Measurements from ENCODE around the gene PARD3B.

GRCh38 chr2:204834716-204835384 is 289.6 kb downstream of the PARD3B start:
- TF ChIP-seq CTCF (IDR thresholded peaks at IDR 0.05) (no peak), POLR2A (IDR thresholded peaks at IDR 0.05) (no peak)
